ENCODE measurements around the gene CABP7. TPM values are rescaled to one million over a fixed set of nuclear protein-coding genes. Genes with fewer than 3 reads are reported as not detected.

CABP7 gene
- polyA plus RNA-seq, 4 donors = 0.27 to 4.2 (median 1.4) TPM

DNA sequence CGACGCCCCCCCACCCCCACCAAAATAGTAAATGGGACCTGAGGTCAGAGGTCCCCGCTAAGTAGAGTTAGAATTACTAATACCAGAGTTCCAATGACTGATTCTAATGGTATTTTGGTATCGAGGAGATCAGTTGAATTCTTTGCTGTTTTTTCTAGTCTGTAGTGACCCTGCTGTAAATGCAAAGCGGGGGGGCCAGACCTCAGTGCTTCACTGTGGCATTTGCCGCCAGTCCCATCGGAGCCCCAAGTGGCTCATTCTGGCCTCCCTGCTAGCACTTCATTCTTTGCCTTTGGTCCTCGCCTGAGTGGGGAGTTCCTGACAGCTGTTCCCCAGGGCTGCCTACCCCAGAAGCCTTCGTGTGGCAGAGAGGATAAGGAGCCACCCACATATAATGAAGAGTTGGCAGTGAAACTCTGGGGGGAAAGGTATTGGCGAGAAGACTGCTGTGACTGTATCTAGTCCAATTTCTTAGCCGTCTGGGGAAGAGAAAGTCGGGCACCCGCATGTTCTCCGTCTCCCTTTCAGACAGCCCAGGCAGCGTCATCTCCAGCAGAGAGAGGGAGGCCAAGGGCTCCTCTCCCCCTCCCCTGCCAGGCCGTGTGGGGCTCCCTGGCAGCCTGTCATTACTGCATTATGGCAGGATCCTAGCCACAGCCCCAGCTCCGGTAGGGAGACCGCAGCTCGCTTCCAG lies 19.4 kb upstream of the CABP7 start:
- peaks cover 0 to 45% (median 0%) of the 10 kb centered on the region in 3 donors for H3K27me3 ChIP-seq (ENCODE audit: control insufficient read depth in 3 of 3, insufficient read depth in 3 of 3, low read length in 3 of 3)
- no peak for DNase-seq
- peaks cover 0 to 28% (median 5%) of the 10 kb centered on the region in 3 donors for H3K36me3 ChIP-seq (ENCODE audit: control insufficient read depth in 3 of 3, insufficient read depth in 2 of 3, low read depth in 1 of 3, low read length in 3 of 3)
- FAIRE-seq = no peak
- H3K4me1 ChIP-seq (ENCODE audit: control insufficient read depth in 3 of 3, insufficient read depth in 2 of 3, low read depth in 1 of 3, low read length in 2 of 3) = peaks cover 0 to 37% (median 0%) of the 10 kb centered on the region in 3 donors
- 57 to 63% (median 62%) methylated on average over 19 of the region's 19 CpGs for WGBS, 3 donors
- H3K27ac ChIP-seq (ENCODE audit: low read depth in 1 of 3, low read length in 2 of 3) = peak overlapping the region in 1 of 3 donors; percentile 53
- no peaks in the 10 kb centered on the region for H3K9me3 ChIP-seq (ENCODE audit: control insufficient read depth in 2 of 2, insufficient read depth in 1 of 2, low read depth in 1 of 2, low read length in 1 of 2)
- no peak overlapping the region for H3K4me3 ChIP-seq (ENCODE audit: low read depth in 1 of 3, low read length in 3 of 3)

DNA sequence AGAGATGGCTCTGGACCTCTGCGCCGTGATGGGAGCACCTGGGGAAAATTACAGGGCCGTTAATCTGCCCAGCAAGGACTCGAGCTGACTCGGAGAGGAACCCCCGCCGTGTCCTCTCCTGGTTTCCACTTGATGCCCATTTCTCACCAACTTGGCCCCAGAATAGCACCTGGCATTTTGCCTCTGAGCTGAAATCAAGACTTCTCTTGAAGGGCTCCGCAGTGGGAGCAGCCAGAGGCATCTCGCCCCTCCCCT lies 19.0 kb upstream of the CABP7 start:
- peak overlapping the region in 1 of 3 donors; percentile 53 for H3K27ac ChIP-seq (ENCODE audit: low read depth in 1 of 3, low read length in 2 of 3)
- WGBS, 3 donors = 19 to 50% (median 45%) methylated on average over 9 of the region's 9 CpGs
- FAIRE-seq = no peak

DNA sequence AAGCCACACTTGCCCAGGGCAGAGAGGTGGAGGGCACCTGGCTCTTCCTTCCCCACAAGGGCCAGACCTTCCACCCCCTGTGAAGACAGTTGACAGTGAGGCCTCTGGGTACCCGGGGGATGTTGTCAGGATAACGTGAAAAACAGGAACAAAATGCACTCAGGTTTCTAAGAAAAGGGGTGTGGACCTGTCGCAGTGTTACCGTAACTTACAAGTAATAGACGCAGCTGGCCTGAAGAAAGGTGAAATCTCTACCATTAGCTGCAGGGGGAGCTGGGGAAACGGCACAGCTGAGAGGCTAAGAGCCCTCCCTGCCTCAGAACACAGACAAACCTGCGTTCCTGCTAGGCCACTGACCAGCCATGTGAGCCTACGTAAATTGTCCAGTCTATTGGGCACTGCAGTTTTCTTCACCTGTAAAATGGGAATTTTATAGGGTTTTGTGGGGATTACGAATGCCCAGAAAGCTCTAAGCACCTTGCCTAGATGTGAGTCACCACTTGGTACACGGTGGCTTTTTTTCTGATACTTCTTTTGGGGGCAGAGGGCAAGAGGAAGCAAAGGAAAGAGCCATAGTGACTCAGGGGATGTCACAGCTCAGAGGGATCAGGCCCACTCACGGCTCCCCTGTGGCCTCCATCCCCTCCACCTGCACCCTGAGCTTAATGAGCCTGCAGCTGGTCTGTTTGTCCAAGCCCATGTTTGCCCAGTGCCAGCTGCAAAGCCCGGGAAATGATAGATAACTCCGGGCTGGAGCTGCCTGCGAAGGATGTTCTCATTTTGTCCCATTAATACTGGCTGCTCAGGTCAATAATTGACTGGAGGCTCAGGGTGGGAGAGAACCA lies 18.4 kb upstream of the CABP7 start:
- FAIRE-seq (no peak), DNase-seq (peak; percentile 52 to 66)
- H3K4me1 ChIP-seq (ENCODE audit: control insufficient read depth in 3 of 3, insufficient read depth in 2 of 3, low read depth in 1 of 3, low read length in 2 of 3) = peaks cover 0 to 37% (median 0%) of the 10 kb centered on the region in 3 donors
- 7 to 32% (median 19%) methylated on average over 14 of the region's 14 CpGs for WGBS, 3 donors
- H3K9me3 ChIP-seq (ENCODE audit: control insufficient read depth in 2 of 2, insufficient read depth in 1 of 2, low read depth in 1 of 2, low read length in 1 of 2) = no peaks in the 10 kb centered on the region
- H3K27ac ChIP-seq (ENCODE audit: low read depth in 1 of 3, low read length in 2 of 3) = peak overlapping the region in 2 of 3 donors; percentile 10 to 53
- peaks cover 0 to 18% (median 5%) of the 10 kb centered on the region in 3 donors for H3K36me3 ChIP-seq (ENCODE audit: control insufficient read depth in 3 of 3, insufficient read depth in 2 of 3, low read depth in 1 of 3, low read length in 3 of 3)
- H3K27me3 ChIP-seq (ENCODE audit: control insufficient read depth in 3 of 3, insufficient read depth in 3 of 3, low read length in 3 of 3) = peaks cover 0 to 47% (median 0%) of the 10 kb centered on the region in 3 donors
- no peak overlapping the region for H3K4me3 ChIP-seq (ENCODE audit: low read depth in 1 of 3, low read length in 3 of 3)

More for the DNA sequence above, 19.0 kb upstream of the CABP7 start:
- peaks cover 0 to 23% (median 5%) of the 10 kb centered on the region in 3 donors for H3K36me3 ChIP-seq (ENCODE audit: control insufficient read depth in 3 of 3, insufficient read depth in 2 of 3, low read depth in 1 of 3, low read length in 3 of 3)
- peaks cover 0 to 37% (median 0%) of the 10 kb centered on the region in 3 donors for H3K4me1 ChIP-seq (ENCODE audit: control insufficient read depth in 3 of 3, insufficient read depth in 2 of 3, low read depth in 1 of 3, low read length in 2 of 3)
- H3K27me3 ChIP-seq (ENCODE audit: control insufficient read depth in 3 of 3, insufficient read depth in 3 of 3, low read length in 3 of 3) = peaks cover 0 to 45% (median 0%) of the 10 kb centered on the region in 3 donors
- no peak overlapping the region for H3K4me3 ChIP-seq (ENCODE audit: low read depth in 1 of 3, low read length in 3 of 3)
- no peaks in the 10 kb centered on the region for H3K9me3 ChIP-seq (ENCODE audit: control insufficient read depth in 2 of 2, insufficient read depth in 1 of 2, low read depth in 1 of 2, low read length in 1 of 2)
- DNase-seq = no peak

DNA sequence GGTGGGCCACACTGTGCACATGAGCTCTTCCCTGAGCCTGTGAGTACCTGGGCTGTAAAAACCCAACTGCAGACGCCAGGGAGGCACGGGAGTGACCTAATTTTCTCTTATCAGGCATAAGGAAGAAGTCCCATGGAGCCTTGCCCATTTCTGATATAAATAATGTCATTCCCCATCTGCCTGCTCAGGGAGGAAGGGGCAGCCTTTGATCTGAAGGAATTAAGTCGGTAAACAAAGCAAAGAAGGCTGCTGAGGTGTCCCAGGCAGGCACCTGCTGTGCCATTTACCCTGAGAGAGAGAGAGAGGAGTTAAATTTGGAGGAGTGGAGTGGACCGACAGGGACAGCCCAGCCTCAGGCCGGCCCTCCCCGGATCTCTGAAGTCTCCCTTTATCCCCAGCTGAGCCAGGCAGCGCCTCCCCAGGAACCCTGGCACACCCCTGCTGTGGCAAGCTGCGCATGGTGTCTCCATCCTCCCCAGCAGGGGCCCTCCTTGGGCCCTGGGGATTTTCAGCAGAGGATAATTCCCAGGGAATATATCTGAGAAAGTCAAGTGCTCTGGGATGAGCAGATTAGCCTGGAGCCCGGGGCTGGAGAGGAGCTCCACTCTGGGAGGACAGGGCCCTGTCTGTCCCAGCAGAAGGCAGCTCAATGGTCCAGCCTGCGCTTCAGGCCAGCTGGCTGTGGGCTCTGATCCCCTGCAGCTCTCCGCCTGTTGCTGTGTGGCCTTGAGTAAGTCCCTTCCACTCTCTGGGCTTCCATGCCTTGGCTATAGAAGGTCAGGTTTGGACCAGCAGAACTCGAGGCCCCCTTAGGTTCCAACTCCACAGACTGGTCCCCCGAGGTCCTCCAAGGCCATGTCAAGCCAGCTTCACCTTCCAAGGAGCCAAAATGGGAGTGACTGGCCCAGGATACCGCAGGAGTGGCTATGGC lies 17.5 kb upstream of the CABP7 start:
- Histone ChIP-seq H3K27me3 (ENCODE audit: control insufficient read depth in 3 of 3, insufficient read depth in 3 of 3, low read length in 3 of 3) (peaks cover 0 to 56% (median 0%) of the 10 kb centered on the region in 3 donors), H3K36me3 (ENCODE audit: control insufficient read depth in 3 of 3, insufficient read depth in 2 of 3, low read depth in 1 of 3, low read length in 3 of 3) (peaks cover 0 to 12% (median 1%) of the 10 kb centered on the region in 3 donors), H3K4me3 (ENCODE audit: low read depth in 1 of 3, low read length in 3 of 3) (no peak overlapping the region), H3K4me1 (ENCODE audit: control insufficient read depth in 3 of 3, insufficient read depth in 2 of 3, low read depth in 1 of 3, low read length in 2 of 3) (peaks cover 0 to 37% (median 0%) of the 10 kb centered on the region in 3 donors), H3K9me3 (ENCODE audit: control insufficient read depth in 2 of 2, insufficient read depth in 1 of 2, low read depth in 1 of 2, low read length in 1 of 2) (no peaks in the 10 kb centered on the region), H3K27ac (ENCODE audit: low read depth in 1 of 3, low read length in 2 of 3) (peak overlapping the region in 2 of 3 donors; percentile 2 to 53)
- 24 to 44% (median 41%) methylated on average over 14 of the region's 14 CpGs for WGBS, 3 donors
- DNase-seq (no peak), FAIRE-seq (no peak)

DNA sequence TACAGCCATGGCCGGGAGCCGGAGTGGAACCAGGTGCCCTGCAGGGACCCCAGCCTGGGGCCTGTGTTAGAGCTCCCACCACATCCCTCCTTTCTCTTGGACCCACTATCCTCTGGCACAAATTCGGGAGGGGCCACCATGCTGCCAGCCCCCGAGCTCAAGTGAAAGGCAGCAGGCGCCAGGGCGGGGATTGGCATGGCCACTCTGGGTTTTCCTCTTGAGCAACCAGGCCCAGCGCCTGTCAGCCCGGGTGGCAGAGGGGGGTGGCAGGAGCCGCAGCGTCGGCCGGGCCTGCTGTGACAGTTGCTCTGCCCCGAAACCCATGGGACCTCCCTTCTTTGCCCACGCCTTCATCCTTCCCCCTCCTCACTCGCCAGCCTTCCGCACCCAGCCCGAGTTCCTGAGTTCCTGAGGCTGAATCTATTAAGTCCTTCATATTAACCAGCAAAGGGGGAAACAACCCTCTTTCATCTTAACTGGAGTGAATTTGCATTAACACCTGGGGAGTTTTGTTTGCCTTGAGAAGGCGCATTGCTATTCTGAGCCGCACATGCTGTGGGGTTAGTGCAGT lies 16.8 kb upstream of the CABP7 start:
- WGBS, 3 donors = 40 to 46% (median 43%) methylated on average over 19 of the region's 19 CpGs
- DNase-seq = no peak
- peaks cover 0 to 37% (median 0%) of the 10 kb centered on the region in 3 donors for H3K4me1 ChIP-seq (ENCODE audit: control insufficient read depth in 3 of 3, insufficient read depth in 2 of 3, low read depth in 1 of 3, low read length in 2 of 3)
- no peak for FAIRE-seq
- peak overlapping the region in 2 of 3 donors; percentile 2 to 53 for H3K27ac ChIP-seq (ENCODE audit: low read depth in 1 of 3, low read length in 2 of 3)
- no peaks in the 10 kb centered on the region for H3K9me3 ChIP-seq (ENCODE audit: control insufficient read depth in 2 of 2, insufficient read depth in 1 of 2, low read depth in 1 of 2, low read length in 1 of 2)
- H3K36me3 ChIP-seq (ENCODE audit: control insufficient read depth in 3 of 3, insufficient read depth in 2 of 3, low read depth in 1 of 3, low read length in 3 of 3) = peaks cover 0 to 6% (median 0%) of the 10 kb centered on the region in 3 donors
- H3K4me3 ChIP-seq (ENCODE audit: low read depth in 1 of 3, low read length in 3 of 3) = no peak overlapping the region
- peaks cover 0 to 56% (median 0%) of the 10 kb centered on the region in 3 donors for H3K27me3 ChIP-seq (ENCODE audit: control insufficient read depth in 3 of 3, insufficient read depth in 3 of 3, low read length in 3 of 3)

DNA sequence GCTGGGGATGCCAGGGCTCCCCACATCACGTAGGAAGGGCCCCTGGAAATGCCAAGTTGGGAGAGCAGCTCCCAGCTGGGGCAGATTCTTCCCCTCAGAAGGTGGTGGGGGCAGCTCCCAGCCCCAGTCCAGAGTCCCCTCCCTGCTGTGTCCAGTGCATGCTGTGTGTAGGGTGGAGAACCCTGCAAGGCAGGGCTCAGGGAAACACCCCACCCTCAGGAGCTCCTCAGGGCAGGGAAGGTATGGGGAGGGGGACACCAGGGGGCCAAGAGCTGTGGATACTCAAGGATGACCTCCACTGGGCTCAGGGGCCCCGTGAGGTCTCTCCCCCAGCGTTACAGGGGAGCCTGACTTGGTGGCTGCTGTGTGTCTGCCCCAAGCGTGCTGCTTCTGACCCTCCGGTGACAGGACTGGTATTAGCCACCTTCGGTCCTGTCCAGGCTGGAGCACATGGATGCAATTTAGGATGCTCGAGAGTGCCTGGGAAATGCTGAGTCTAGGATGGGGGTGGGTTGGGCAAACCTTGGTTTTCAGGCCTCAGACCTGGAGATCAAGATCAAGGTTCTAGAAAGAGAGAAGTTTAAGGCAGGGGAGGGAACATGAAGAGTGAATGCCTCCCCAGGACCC lies 16.1 kb upstream of the CABP7 start:
- H3K9me3 ChIP-seq (ENCODE audit: control insufficient read depth in 2 of 2, insufficient read depth in 1 of 2, low read depth in 1 of 2, low read length in 1 of 2) = no peaks in the 10 kb centered on the region
- no peak for DNase-seq
- no peak overlapping the region for H3K4me3 ChIP-seq (ENCODE audit: low read depth in 1 of 3, low read length in 3 of 3)
- H3K36me3 ChIP-seq (ENCODE audit: control insufficient read depth in 3 of 3, insufficient read depth in 2 of 3, low read depth in 1 of 3, low read length in 3 of 3) = peaks cover 0 to 4% (median 0%) of the 10 kb centered on the region in 3 donors
- 48 to 73% (median 69%) methylated on average over 7 of the region's 7 CpGs for WGBS, 3 donors
- H3K27ac ChIP-seq (ENCODE audit: low read depth in 1 of 3, low read length in 2 of 3) = peak overlapping the region in 1 of 3 donors; percentile 8
- peaks cover 0 to 57% (median 0%) of the 10 kb centered on the region in 3 donors for H3K27me3 ChIP-seq (ENCODE audit: control insufficient read depth in 3 of 3, insufficient read depth in 3 of 3, low read length in 3 of 3)
- FAIRE-seq = no peak
- H3K4me1 ChIP-seq (ENCODE audit: control insufficient read depth in 3 of 3, insufficient read depth in 2 of 3, low read depth in 1 of 3, low read length in 2 of 3) = peaks cover 0 to 37% (median 0%) of the 10 kb centered on the region in 3 donors

DNA sequence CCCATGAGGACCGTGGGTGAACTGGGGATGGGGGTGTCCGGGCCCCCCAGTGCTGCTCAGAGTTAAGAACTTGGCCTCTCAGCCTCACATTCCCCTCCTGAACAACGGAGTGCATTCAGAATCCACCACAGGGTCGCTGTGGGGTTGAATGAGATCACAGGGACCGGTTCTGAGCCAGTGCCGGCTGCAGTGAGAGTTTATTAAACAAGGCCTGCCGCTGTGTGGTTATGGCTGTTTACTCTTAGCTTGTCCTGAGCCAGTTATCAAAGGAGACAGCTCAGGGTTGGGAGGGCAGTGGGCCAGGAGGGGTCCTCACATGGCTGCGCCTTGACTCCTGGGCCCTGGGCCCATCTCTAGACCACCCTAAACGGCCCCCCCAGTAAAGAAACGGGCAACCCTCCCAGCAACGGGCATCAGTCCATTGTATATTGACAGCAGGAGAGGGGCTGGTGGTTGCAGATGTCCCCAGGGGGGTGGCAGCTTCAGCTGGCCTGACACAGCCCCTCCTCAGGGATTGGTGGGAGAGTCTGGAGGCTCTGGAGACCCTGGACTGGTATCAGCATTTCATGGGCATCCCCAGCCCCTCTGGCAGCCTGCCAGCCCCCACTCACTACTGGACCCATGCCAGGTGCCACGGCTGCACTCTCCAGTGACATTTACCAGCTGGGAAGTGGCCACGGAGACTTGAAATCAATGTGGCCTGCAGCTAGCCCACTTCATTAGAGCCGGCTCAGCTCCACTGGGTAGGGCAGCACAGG lies 15.1 kb upstream of the CABP7 start:
- Histone ChIP-seq H3K27me3 (ENCODE audit: control insufficient read depth in 3 of 3, insufficient read depth in 3 of 3, low read length in 3 of 3) (peaks cover 0 to 64% (median 0%) of the 10 kb centered on the region in 3 donors), H3K4me1 (ENCODE audit: control insufficient read depth in 3 of 3, insufficient read depth in 2 of 3, low read depth in 1 of 3, low read length in 2 of 3) (peaks cover 0 to 37% (median 0%) of the 10 kb centered on the region in 3 donors), H3K4me3 (ENCODE audit: low read depth in 1 of 3, low read length in 3 of 3) (no peak overlapping the region), H3K9me3 (ENCODE audit: control insufficient read depth in 2 of 2, insufficient read depth in 1 of 2, low read depth in 1 of 2, low read length in 1 of 2) (no peaks in the 10 kb centered on the region), H3K36me3 (ENCODE audit: control insufficient read depth in 3 of 3, insufficient read depth in 2 of 3, low read depth in 1 of 3, low read length in 3 of 3) (no peaks in the 10 kb centered on the region), H3K27ac (ENCODE audit: low read depth in 1 of 3, low read length in 2 of 3) (peak overlapping the region in 1 of 3 donors; percentile 18)
- FAIRE-seq (no peak), DNase-seq (peak in 1 of 2 donors; percentile 51)
- WGBS, 3 donors = 8 to 23% (median 20%) methylated on average over 14 of the region's 14 CpGs
